ENCODE measurements around the gene UBE2Q2. TPM values are rescaled to one million over a fixed set of nuclear protein-coding genes. Genes with fewer than 3 reads are reported as not detected.
A peak's percentile ranks its signal among the peaks of the same experiment; 100 is the strongest.

Gene UBE2Q2
- polyA plus RNA-seq, 2 of the 4 experiments (the other 2 are of a cell fraction) = 36.5 to 50.6 TPM

DNA sequence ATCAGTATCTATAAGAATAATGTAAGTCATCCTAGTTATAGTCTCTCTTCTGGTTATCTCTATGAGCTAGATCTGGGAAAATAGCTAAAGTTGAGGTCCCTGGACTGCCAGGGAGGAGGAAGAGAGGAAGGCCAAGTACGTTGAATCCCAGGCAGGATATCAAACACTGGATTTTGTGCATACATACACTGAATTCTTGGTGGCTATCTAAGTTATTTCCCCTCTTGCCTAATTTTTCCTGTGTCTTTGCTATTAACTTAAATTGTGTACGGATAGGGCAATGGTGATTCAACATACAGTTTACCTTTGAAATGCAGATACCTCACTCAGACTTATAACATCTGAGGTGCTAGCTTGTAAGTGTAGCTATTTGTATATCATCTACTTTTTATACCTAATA, 87.6 kb downstream of the UBE2Q2 start:
- Histone ChIP-seq H3K4me1 (no peaks in the 10 kb centered on the region), H3K4me2 (no peak overlapping the region), H3K9me3 (no peaks in the 10 kb centered on the region), H3K4me3 (no peak overlapping the region), H3K27ac (no peak overlapping the region)
- TF ChIP-seq ESRRA (IDR thresholded peaks at IDR 0.05; ENCODE audit: borderline replicate concordance, low read length) (no peak), RARB (CRISPR knock-in tag; IDR thresholded peaks at IDR 0.05) (no peak), NR3C1 (IDR thresholded peaks at IDR 0.05) (no peak), HOXB13 (CRISPR knock-in tag; IDR thresholded peaks at IDR 0.05; ENCODE audit: low read depth) (no peak), RAD21 (conservative IDR thresholded peaks at IDR 0.05 in 1 of 2, IDR thresholded peaks at IDR 0.05 in 1 of 2) (no peak), CBX8 (IDR thresholded peaks at IDR 0.05) (no peak), NFE2L2 (conservative IDR thresholded peaks at IDR 0.05; ENCODE audit: low read length) (no peak)
- TF ChIP-seq, protein P1, sequence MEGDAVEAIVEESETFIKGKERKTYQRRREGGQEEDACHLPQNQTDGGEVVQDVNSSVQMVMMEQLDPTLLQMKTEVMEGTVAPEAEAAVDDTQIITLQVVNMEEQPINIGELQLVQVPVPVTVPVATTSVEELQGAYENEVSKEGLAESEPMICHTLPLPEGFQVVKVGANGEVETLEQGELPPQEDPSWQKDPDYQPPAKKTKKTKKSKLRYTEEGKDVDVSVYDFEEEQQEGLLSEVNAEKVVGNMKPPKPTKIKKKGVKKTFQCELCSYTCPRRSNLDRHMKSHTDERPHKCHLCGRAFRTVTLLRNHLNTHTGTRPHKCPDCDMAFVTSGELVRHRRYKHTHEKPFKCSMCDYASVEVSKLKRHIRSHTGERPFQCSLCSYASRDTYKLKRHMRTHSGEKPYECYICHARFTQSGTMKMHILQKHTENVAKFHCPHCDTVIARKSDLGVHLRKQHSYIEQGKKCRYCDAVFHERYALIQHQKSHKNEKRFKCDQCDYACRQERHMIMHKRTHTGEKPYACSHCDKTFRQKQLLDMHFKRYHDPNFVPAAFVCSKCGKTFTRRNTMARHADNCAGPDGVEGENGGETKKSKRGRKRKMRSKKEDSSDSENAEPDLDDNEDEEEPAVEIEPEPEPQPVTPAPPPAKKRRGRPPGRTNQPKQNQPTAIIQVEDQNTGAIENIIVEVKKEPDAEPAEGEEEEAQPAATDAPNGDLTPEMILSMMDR (IDR thresholded peaks at IDR 0.05) = no peak
- TF ChIP-seq, protein P2, sequence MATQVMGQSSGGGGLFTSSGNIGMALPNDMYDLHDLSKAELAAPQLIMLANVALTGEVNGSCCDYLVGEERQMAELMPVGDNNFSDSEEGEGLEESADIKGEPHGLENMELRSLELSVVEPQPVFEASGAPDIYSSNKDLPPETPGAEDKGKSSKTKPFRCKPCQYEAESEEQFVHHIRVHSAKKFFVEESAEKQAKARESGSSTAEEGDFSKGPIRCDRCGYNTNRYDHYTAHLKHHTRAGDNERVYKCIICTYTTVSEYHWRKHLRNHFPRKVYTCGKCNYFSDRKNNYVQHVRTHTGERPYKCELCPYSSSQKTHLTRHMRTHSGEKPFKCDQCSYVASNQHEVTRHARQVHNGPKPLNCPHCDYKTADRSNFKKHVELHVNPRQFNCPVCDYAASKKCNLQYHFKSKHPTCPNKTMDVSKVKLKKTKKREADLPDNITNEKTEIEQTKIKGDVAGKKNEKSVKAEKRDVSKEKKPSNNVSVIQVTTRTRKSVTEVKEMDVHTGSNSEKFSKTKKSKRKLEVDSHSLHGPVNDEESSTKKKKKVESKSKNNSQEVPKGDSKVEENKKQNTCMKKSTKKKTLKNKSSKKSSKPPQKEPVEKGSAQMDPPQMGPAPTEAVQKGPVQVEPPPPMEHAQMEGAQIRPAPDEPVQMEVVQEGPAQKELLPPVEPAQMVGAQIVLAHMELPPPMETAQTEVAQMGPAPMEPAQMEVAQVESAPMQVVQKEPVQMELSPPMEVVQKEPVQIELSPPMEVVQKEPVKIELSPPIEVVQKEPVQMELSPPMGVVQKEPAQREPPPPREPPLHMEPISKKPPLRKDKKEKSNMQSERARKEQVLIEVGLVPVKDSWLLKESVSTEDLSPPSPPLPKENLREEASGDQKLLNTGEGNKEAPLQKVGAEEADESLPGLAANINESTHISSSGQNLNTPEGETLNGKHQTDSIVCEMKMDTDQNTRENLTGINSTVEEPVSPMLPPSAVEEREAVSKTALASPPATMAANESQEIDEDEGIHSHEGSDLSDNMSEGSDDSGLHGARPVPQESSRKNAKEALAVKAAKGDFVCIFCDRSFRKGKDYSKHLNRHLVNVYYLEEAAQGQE (IDR thresholded peaks at IDR 0.05) = no peak
- TF ChIP-seq, protein P3, sequence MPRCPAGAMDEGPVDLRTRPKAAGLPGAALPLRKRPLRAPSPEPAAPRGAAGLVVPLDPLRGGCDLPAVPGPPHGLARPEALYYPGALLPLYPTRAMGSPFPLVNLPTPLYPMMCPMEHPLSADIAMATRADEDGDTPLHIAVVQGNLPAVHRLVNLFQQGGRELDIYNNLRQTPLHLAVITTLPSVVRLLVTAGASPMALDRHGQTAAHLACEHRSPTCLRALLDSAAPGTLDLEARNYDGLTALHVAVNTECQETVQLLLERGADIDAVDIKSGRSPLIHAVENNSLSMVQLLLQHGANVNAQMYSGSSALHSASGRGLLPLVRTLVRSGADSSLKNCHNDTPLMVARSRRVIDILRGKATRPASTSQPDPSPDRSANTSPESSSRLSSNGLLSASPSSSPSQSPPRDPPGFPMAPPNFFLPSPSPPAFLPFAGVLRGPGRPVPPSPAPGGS (IDR thresholded peaks at IDR 0.05) = no peak
- ChIA-PET CTCF (interaction anchor here (0.6 to 6.1 kb wide), 9 partner anchors 10 to 246 kb away, joined by 3 to 55 read pairs (median 5); no protein-coding TSS in a partner anchor), POLR2A (no interaction called here)
- FAIRE-seq = no peak
- no peak for DNase-seq (ENCODE audit: low read depth in 1 of 2, low spot score in 1 of 2)
- ATAC-seq = no peak
- 86% methylated on average over 2 of the region's 2 CpGs for WGBS (ENCODE audit: missing lambda C conversion rate)

DNA sequence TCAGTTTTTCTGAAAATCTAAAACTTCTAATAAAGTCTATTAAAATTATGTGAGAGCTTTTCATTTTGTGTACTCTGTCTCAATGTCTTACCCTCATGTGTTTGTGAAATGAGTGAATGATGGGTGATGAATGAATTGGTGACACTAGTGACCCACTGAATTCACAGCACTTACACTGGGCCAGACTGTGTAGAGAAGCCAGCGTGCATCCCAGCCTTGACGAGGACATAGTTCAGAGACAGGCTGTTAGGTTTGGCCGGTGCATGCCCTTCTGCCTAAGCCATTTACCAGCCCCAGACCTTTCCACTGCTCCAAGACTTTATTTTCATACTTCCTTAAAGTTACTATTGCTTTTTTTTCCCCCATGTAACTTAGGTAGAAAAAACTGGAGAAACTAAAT, 99.2 kb downstream of the UBE2Q2 start:
- no peak for TF ChIP-seq HOXB5 (CRISPR knock-in tag; IDR thresholded peaks at IDR 0.05)
- TF ChIP-seq, protein P4, sequence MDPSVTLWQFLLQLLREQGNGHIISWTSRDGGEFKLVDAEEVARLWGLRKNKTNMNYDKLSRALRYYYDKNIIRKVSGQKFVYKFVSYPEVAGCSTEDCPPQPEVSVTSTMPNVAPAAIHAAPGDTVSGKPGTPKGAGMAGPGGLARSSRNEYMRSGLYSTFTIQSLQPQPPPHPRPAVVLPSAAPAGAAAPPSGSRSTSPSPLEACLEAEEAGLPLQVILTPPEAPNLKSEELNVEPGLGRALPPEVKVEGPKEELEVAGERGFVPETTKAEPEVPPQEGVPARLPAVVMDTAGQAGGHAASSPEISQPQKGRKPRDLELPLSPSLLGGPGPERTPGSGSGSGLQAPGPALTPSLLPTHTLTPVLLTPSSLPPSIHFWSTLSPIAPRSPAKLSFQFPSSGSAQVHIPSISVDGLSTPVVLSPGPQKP (IDR thresholded peaks at IDR 0.05; ENCODE audit: low read depth, low read length) = no peak
- no peak for TF ChIP-seq JUNB (IDR thresholded peaks at IDR 0.05)
- no peak for TF ChIP-seq ESRRA (IDR thresholded peaks at IDR 0.05; ENCODE audit: borderline replicate concordance, low read length)
- TF ChIP-seq NPAS2 (CRISPR knock-in tag; IDR thresholded peaks at IDR 0.05; ENCODE audit: borderline replicate concordance) = no peak
- FAIRE-seq (peak; percentile 54), DNase-seq (ENCODE audit: low read depth in 1 of 2, low spot score in 1 of 2) (no peak), ATAC-seq (peak in 1 of 2 experiments; percentile 52; a peak in 2 of 6 replicates)
- POLR2A ChIA-PET = no interaction called here
- no peak overlapping the region for H3K4me3 ChIP-seq
- no peaks in the 10 kb centered on the region for H3K9me3 ChIP-seq
- CTCF ChIA-PET = interaction anchor here (1.2 to 1.3 kb wide), 2 partner anchors 9 to 14 kb away, joined by 3 to 4 read pairs; no protein-coding TSS in a partner anchor
- 89% methylated on average over 3 of the region's 3 CpGs for WGBS (ENCODE audit: missing lambda C conversion rate)
- H3K27ac ChIP-seq = no peak overlapping the region
- H3K4me2 ChIP-seq = no peak overlapping the region
- H3K4me1 ChIP-seq = 0 out of 3 replicates have a peak, but pooled peaks cover 4% of the 10 kb centered on the region

DNA sequence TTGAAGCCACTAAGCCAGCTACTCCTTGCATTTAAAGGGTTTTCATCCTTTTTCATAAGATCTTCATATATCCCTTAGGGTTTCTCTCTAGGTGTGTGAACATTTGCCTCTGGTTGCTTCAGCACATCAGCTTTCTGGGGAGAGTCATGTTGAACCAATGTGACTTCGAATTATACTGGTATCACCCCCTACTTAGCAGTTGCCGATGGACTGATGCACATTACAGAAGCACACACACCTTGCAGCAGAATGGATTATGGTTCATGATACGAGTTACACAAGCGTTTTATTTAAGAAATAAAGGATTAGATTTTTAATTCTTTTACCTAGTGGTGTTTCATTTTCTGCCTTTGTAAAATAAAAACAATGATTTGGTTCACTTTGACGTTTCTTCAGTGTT, 100.0 kb downstream of the UBE2Q2 start:
- Histone ChIP-seq H3K27ac (no peak overlapping the region), H3K4me1 (0 out of 3 replicates have a peak, but pooled peaks cover 4% of the 10 kb centered on the region), H3K9me3 (no peaks in the 10 kb centered on the region), H3K4me2 (no peak overlapping the region), H3K4me3 (no peak overlapping the region)
- FAIRE-seq = no peak
- no peak for TF ChIP-seq FOSB (CRISPR knock-in tag; IDR thresholded peaks at IDR 0.05)
- CTCF ChIA-PET = interaction anchor here (1.2 kb wide), 1 partner anchor 15 kb away, joined by 3 read pairs; no protein-coding TSS in a partner anchor
- peak in 1 of 2 experiments; percentile 25; a peak in 1 of 6 replicates for ATAC-seq
- DNase-seq (ENCODE audit: low read depth in 1 of 2, low spot score in 1 of 2) = no peak
- 70% methylated on average over 5 of the region's 5 CpGs for WGBS (ENCODE audit: missing lambda C conversion rate)
- POLR2A ChIA-PET = no interaction called here

All from A549 (cell line).